SHP77 (cell line): ENCODE data around the gene FBP2.

Experiments used
- DNase-seq, 2 experiments: peaks; one replicate each; lab custom pipeline; 2025; lab: John Stamatoyannopoulos, UW

The FBP2 gene

DNA sequence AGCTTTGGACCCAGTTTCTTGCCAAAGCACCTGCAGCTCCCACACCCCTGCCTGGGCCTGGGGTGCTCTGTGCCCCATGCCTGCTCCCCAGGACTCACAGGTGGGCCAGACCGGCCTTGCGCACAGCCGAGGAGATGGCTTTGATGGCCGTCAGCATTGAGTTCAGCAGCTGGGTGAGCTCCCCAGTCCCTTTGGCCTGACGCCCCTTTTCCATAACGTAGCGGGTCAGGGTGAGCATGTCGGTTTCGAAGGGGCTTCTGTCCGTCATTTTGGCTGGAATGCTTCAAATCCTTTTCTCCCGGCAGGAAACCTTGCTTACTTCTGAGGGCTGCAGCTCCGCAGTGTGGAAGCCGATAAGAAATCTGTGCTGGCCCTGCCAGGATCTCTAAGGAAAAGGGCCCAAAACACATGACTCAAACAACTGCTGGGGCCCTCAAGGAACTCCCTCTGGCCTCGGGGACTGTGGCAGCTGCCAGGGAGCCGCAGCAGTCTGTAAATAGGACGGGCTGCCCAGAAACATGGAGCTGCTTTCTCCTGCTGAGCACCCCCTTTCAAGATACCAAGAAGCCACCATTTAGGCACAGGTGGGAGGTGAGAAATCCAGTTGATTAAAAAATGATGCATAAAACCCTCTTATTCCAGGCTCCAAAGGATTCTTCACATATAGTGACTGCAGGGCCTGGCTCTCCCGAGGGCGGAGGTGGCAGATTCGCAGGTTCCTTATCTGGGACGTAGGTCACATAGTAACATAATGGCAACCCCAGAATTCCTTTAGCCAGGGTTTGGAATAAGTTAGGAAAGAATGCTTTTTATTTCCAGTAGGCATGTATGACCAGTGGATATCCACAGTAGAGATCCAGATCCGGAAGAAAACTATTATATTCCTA is at the start of gene FBP2:
Gene FBP2 (minus strand): TSS at position 366 of the 887 bp plus-strand sequence. CDS start 98 bp downstream, at position 268.
- no peak for DNase-seq

DNA sequence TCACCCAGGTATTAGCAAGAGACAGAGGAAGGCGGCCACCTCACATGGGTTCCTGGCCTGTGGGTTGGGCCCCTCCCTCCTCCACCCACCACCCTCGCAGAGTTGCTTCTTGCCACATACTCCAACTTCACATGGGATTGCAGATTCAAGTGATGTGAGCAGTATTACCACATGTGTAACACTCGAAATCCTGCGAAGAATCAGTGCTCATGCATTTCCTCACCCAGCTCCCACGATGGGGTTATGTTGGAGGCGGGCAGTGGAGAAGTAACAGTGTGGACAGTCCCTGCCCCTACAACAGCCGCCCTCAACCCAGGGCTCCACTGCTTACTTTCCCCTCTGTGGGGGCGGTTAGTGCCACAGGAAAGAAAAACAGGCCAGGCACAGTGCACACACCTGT is 49.6 kb upstream of the FBP2 start:
- no peak for DNase-seq

DNA sequence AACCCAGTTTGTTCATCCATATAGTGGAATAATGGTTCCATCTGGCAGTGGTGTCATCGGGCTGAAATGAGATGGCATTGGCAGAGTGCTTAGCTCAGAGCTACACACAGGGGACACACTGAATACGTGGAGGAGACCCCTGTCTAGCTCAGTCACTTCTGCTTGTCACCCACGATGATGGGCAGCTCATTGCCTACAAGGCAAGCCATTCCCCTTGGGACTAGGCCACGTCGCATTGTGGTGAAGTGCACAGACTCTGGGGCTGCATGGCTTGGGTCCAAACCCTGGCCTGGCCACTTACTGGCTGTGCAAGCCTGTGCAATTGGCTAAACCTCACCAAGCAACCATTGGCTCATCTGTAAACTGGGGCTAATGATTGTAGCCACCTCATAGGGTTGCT is 48.9 kb upstream of the FBP2 start:
- DNase-seq, result no peak

DNA sequence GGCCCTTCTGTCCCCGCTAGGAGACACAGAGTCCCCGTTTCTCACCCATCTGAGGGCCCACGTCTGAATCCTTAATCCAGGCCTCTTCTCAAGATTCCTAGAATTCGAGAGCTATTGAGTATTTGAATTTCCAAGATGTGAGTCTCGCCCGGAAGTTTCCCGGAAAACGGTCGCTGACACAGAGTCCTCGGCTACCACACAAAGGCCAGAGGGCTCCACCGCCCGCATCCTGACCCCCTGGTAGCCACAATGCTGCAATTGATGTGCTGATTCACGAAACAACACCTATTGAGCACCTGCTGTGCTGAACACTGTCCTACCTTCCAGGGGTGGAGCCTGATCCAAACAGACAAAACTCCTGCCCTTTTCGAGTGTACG is 46.4 kb upstream of the FBP2 start:
- no peak for DNase-seq

DNA sequence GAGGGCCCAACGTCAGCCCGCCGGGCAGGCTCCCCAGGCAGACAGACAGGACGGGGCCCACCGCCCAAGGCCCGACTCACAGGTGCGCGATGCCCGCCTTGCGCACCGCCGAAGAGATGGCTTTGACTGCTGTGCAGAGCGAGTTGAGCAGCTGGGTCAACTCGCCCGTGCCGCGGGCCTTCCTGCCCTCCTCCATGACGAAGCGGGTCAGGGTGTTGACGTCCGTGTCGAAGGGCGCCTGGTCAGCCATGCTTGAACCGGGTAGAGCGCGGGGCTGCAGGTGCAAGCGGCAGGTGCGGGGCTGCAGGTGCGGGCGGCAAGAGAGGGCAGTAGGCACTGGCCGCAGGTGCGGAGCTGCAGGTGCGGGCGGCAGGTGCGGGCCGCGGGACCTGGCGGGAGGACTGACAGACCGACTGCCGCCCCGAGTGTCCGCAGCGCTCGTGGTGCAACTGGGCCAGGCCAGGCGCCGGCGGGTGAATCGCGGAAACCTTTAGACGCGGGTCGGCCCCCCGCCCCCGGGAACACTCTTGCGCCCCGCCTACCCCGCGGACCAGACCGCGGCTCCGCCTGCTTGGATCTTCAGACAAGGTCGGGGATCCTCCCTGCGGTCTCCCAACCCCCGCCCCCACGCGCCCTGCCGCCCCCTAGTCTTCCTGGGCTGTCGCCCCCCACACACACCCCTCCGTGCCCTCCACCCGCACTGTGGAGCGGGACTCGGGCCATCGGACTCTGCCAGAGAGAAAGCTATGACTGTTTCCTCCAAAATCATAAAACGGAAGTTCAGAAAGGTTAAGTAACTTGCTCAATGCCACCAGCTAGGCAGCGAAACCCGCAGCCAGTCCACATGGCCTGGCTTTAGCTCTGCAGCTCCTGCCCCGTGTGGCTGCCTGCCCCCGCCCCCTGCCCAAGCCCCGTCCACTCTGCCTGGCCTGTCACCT is 45.7 kb upstream of the FBP2 start, which contains the start of gene FBP1:
Gene FBP1 (minus strand): TSS at position 458 of the 938 bp plus-strand sequence. CDS start 208 bp downstream, at position 250.
- no peak for DNase-seq

DNA sequence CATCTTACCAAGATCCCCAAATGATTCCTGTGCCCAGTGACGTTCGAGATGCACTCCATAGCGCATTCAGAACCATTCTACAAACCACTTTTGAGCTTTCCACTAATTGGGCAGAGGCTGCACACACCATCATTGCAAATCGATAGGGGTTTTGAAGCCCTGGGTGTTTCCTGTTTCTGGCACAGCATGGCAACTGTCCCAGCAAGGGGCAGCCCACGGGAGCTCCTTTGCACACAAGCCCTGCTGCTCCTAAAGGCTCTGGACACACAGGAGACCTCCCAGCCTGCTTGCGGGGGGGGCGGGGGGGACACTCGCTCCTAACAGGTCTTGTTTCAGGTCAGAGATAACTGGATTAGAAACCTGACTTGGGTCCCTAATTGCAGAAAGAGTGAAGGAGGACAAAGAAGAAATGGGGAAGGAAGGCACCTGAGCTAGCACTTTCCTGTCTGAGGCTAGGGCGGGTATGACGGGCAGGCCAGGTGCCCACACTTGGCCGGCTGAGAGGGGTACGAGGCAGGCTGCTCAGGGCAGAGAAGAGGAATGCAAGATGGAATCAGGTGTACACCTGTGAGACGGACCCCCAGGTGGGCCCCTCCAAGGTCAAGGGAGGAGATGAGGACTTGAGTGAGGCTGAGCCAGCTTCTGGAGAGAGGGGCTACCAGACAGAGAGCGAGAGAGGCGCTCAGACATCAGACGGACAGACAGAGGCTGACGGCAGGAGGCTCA is 44.9 kb upstream of the FBP2 start:
- no peak for DNase-seq

DNA sequence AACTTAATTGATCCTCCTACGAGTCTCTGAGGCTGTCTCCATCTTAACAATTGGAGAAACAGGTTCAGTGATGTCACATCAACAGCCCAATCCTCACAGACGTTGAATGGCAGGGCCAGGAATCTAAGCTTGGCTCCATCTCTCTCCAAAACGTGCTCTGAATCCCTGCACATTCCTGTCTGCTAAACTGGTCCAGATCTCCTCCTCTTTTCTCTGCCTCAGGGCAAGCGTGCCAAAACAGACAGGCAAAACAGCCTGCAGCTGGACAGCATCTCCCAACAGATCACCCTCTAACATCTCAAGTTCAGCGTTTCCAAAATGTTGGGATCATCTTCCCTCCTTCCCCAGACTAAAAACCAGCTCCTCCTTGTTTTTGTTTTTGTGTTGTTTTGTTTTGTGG is 39.1 kb upstream of the FBP2 start:
- no peak for DNase-seq

DNA sequence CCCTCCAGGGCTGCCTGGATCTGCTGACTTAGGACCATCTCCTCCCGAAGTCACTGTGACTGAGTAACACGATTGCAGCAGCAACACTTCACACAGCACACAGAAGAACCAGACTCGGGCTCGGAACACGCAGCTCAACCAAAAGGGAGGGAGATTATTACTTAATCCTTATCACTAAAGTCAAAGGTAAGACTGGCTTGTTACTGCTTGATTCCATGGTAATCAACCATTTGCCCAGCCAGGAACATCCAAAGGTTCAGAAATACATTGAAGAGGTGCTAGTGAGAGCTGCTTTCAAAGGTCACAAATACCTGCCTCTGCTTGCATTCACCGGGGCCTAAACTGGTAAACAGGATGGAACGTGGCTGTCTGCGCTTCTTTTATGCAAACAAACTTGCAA is 38.0 kb upstream of the FBP2 start:
- DNase-seq, result no peak

DNA sequence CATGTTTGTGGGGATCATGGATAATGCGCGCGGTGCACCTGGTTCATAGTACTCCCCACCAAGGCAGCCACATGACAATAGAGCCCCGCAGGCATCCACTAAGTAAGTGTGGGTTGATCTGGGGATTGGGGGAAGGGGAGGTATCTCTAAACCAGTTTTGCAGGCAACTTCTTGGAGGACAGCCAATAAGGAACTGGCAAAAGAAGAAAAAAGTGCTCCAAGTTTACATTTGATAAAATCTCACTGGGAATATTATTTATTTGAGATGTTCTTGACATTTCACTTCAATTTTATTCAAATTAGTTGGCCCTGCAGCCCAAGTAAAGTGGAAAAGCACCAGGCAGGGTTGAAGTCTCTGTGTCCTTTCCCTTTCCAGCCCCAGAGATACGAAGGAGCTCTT is 37.2 kb upstream of the FBP2 start:
- DNase-seq, result no peak

DNA sequence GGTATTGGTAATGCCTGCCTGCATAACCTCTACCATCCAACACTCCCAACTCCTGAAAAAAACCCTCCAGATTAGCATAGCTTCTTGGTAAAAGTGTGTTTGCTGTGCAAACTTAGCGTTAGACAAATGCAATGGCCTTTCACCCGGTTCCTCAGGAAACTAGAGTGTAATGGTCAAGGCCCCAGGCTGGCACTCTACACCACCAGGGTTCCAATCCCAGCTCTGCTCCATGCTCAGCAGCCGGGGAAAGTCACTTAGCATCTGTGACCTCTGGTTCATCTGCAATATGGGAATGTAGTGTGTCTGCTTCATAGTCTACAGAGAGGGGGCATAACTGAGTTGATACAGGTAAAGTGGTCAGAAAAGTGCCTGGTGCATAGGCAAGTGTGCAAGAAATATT is 36.7 kb upstream of the FBP2 start:
- no peak for DNase-seq

DNA sequence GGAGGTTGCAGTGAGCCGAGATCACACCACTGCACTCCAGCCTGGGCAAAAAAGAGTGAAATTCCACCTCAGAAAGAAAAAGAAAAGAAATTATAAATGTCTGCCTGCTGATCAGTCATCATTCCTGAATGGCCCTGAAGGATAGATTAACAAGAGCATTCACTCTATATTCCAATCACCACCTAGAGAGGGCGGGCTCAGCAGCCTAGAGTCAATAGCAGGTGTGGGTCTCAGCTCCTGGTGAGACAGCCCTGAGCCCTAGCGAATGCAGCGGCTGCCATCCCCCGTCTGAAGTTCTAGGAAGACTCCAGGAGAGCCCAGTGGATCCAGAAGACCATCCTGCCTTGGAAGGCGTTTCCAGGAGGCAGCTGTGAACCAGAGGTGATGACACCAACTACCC is 33.7 kb upstream of the FBP2 start:
- DNase-seq, result peak in 1 of 2 experiments; percentile 3

DNA sequence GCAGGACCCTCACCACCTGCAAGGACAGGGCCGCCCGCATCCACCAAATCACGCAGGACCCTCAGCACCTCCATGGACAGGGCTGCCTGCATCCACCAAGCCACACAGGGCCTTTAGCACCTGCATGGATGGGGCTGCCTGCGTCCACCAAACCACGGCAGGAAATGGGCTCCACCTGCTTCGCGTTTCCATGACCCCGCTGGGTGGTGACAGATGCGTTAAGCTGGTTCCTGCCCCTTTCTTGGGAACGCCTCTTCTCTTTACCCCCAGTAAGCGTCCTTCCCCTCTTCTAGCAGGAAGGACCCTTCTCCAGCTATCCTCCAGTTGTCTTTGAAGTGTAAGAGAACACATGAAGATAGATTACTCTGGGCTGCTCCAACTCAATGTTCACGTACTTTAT is 32.2 kb upstream of the FBP2 start:
- DNase-seq, result no peak

DNA sequence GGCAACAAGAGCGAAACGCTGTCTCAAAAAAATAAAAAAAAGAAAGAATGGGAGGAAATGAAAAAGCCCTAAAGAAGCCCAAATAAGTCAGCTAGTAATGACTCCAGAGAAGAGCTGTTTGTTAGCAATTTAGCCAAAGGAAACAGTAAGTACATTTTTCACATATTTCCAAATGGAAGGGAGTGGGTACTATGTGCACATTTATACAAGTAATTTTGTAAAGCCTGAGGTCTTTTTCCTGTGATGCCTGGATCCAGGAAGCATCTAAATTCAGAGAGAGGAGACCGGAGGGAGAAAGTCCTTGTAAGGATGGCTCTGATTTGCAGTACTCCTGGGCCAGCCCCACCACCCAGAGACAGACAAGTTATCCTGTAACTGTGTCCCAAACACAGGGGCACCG is 31.0 kb upstream of the FBP2 start:
- no peak for DNase-seq

DNA sequence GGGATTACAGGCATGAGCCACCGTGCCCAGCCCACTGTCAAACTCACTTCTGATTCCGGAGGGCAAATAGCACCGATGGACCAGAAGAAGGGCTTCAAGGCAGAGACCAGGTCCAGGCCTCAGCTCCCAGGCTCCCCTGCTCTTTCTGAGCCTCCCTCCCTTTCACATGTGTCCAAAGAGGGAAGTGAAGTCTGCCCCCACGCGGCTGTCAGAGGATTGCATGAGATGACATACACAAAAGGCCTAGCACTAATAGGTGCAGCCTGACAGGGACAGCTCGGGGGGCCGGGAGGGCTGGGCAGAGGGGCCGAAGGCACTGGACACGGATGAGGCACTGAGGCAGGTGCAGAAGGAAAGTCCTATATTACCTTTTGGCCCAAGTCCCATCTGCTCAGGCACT is 29.6 kb upstream of the FBP2 start:
- peak; percentile 25 to 71 for DNase-seq

DNA sequence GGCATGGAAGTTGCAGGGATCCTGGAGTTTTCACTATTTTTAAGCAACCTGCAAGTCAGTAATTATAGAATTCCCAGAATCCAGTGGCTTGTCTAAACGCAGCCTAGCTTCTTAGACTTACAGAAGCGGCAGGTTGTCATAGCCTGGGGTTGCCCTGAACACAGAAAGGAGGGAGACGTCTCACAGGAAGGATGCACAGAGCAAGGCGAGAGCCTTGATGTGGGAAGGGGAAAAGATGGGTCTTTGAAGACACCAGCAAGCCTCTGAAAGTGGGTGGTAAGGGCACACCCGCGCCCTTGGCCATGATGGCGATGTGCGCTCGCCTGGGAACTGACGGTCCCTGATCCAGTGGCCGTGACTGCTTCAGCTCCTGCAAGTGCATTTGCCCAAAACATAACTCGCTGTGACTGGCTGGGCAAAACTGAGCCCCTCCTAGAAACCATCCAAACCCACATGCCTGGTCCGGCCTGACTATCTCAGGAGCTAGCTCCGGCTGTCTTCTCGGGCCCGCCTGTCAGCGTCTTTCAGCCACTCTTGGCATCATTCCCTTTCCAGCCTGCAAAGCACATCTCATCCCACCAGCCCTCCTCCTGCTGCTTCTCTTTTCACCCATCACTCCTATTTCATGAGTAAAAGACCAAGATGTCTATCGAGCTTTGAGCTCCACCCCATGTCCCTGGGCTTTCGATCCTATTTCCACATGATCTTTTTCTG is 28.6 kb upstream of the FBP2 start:
- DNase-seq, result no peak

DNA sequence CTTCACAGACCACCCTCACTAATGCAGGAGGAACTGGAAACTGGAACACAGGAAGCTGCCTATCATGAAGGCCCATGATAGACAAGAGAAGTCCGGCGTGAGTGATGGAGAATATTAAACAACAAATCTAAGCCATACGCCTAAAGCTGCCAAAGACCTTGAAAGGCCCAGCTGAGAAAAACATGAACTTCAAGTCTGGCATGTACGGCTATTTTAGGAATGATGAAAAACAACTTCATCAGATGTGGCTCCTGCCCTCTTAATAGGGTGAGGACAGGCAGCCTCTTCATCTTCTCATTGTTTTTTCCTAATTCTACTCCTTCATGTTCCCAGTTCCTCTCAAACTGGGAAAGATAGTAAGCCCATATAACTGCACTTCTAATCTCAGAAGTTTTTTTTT is 25.4 kb upstream of the FBP2 start:
- no peak for DNase-seq

DNA sequence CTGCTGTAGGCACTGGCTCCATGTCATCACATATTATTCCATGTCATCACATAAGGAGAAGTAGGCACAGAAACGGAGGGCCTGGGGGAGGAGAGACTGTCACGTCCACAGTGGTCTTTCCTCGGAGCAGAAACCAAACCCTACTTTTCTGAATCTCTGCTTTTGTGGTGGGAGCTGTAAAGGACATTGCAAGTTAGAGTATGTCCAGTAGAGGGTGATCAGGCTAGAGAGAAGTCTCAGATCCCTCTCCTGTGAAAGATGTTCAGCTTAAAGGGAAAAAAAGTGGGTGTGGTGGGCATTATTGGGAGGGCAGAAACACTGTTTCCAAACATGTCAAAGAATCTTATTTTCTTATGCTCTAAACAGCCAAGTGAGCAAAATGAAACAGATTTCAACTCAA is 19.4 kb upstream of the FBP2 start:
- no peak for DNase-seq

DNA sequence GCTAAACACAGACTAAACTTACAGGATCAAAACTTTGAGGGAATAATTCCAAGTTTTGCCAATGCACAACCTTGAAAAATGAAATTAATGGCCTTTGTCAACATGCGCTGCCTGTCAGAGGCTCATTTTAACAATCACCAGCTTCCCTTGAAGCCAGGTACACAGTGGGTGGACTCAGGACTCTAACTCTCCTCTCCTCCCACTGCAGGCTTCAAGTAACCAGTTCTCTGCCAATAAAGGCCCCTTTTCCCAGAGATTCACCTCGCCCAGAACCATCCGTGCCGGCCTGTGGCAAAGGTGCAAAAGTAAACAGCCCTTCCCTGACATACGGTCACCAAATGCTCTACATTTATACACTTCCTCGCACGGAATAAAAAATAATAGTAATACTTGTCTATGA is 18.4 kb upstream of the FBP2 start:
- no peak for DNase-seq

DNA sequence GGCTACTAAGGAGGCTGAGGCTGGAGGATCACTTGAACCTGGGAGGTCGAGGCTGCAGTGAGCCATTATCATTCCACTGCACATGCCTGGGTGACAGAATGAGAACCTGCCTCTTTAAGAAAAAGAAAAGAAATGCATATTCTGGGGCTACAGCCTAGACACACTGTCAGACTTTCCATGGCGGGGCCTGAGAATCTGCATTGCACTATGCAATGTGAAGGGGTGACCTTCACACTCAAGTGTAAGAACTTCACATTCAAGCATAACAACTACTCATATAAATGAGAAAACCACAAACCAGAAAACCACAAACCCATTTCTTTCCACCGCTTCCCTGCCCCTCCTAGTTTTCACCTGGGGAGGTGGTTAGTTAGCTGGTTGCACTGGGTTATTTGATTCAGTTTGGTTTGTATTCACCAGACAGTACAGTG is 18.0 kb upstream of the FBP2 start:
- no peak for DNase-seq

DNA sequence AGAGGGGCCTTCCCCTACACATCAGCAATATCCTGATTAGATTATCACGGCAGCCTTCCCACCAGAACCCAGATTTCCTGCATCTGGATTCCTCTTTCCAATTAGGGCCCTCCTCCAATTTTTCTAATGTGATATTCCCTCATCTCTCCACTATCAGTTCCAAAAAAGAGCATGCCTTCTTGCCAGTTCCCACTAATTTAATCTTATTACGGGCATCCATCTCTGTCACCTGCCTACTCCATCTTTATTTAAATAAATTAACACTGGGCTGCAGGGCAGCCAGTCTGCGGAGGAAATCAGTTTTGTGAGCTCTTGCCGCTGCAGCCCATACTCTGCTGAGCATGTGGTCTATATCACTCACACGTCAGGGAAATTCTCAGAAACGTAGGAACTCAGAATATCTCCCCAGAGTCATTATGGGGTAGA is 16.6 kb upstream of the FBP2 start:
- DNase-seq, result no peak

DNA sequence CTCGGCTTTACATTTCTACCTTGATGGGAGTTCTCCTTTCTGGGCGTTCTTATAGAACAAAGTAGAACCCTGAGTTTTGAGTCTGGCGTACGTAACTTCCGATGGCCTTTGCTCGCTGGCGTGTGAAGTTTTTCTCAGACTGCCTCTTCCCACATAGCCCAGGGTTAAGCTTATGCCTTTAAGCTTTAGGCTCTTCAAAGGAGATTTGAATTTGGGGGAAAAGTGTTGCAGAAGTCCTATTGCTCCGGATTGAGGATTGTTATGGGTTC is 13.7 kb upstream of the FBP2 start:
- DNase-seq, result no peak
